ENCODE data around the gene FOLR2. TPM values are rescaled to one million over a fixed set of nuclear protein-coding genes. Genes with fewer than 3 reads are reported as not detected.

Gene FOLR2
- total and polyA plus RNA-seq, 2 experiments from 2014 or later = not detected

DNA sequence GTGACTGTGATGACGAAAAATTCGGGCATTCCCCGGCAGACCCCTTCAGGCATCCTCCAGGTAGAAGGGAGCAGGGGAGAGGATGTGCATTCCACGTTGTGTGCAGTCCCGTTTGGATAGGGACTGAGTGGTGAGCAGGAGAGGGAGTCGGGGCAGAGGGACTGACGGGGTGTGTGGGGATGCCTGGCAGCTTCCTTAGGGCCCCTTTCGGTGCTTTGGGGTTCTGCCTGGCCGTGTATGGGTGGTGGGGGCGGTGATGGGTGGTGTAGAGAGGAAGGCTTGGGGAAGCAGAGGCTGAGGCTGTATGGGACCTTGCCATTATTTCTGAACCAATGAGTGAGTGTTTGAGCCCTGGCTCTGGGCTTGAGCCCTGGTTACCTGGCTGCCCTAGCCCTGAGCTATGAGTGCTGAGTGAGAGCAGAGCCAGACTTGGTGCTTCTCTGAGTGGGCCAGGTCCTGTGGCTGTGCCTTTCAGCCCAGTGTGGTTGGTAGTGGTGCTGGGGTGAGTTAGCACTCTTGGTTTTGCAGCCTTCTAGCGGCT is 8.9 kb downstream of the FOLR2 start:
- Histone ChIP-seq H3K4me1 (ENCODE audit: insufficient read depth) (peaks cover 25% of the 10 kb centered on the region), H3K36me3 (ENCODE audit: insufficient read depth) (no peaks in the 10 kb centered on the region; the same call in 1 of the 2 replicates), H3K27me3 (ENCODE audit: insufficient read depth) (peaks cover 16% of the 10 kb centered on the region; the same call in 1 of the 2 replicates), H3K9me2 (ENCODE audit: insufficient read depth) (no peaks in the 10 kb centered on the region), H4K20me1 (replicated peaks; ENCODE audit: insufficient read depth) (peaks cover 12% of the 10 kb centered on the region), H3K27ac (ENCODE audit: low read depth) (no peak overlapping the region), H2AFZ (no peak overlapping the region), H3F3A (replicated peaks; ENCODE audit: low read depth) (peaks cover 2% of the 10 kb centered on the region; the same call in 1 of the 2 replicates), H3K4me2 (peak overlapping the region; percentile 100), H3K79me2 (replicated peaks; ENCODE audit: insufficient read depth) (peaks cover 20% of the 10 kb centered on the region), H3K4me3 (peak overlapping the region; percentile 97)
- ATAC-seq (no peak; the same call in 2 of the 3 replicates), DNase-seq (ENCODE audit: low spot score) (peak; percentile 27)
- Mint-ChIP-seq H3K27ac (peak overlapping the region; percentile 60; the same call in 1 of the 2 replicates), H3K4me3 (peak overlapping the region; percentile 91), H3K9me3 (no peaks in the 10 kb centered on the region), H3K27me3 (ENCODE audit: insufficient read depth, low read depth, poor library complexity) (peaks cover 17% of the 10 kb centered on the region), H3K36me3 (ENCODE audit: low read depth) (peaks cover 23% of the 10 kb centered on the region), H3K4me1 (peaks cover 27% of the 10 kb centered on the region)
- TF ChIP-seq POLR2AphosphoS5 (IDR thresholded peaks at IDR 0.05; ENCODE audit: low read depth) (no peak), JUNB (IDR thresholded peaks at IDR 0.05; ENCODE audit: unreplicated experiment) (no peak), ETS1 (IDR thresholded peaks at IDR 0.05) (no peak), EZH2 (IDR thresholded peaks at IDR 0.05; ENCODE audit: low read depth, unreplicated experiment) (no peak), CTCF (conservative IDR thresholded peaks at IDR 0.05; ENCODE audit: low read depth in 2 of 2) (no peak), ZNF462 (CRISPR knock-in tag; IDR thresholded peaks at IDR 0.05) (no peak), ZNF114 (CRISPR knock-in tag; IDR thresholded peaks at IDR 0.05) (no peak), NANOG (IDR thresholded peaks at IDR 0.05; ENCODE audit: borderline replicate concordance) (no peak)
- TF ChIP-seq, protein P1, sequence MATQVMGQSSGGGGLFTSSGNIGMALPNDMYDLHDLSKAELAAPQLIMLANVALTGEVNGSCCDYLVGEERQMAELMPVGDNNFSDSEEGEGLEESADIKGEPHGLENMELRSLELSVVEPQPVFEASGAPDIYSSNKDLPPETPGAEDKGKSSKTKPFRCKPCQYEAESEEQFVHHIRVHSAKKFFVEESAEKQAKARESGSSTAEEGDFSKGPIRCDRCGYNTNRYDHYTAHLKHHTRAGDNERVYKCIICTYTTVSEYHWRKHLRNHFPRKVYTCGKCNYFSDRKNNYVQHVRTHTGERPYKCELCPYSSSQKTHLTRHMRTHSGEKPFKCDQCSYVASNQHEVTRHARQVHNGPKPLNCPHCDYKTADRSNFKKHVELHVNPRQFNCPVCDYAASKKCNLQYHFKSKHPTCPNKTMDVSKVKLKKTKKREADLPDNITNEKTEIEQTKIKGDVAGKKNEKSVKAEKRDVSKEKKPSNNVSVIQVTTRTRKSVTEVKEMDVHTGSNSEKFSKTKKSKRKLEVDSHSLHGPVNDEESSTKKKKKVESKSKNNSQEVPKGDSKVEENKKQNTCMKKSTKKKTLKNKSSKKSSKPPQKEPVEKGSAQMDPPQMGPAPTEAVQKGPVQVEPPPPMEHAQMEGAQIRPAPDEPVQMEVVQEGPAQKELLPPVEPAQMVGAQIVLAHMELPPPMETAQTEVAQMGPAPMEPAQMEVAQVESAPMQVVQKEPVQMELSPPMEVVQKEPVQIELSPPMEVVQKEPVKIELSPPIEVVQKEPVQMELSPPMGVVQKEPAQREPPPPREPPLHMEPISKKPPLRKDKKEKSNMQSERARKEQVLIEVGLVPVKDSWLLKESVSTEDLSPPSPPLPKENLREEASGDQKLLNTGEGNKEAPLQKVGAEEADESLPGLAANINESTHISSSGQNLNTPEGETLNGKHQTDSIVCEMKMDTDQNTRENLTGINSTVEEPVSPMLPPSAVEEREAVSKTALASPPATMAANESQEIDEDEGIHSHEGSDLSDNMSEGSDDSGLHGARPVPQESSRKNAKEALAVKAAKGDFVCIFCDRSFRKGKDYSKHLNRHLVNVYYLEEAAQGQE (IDR thresholded peaks at IDR 0.05; ENCODE audit: unreplicated experiment) = no peak

Measured in GM23338 (cell line).